ENCODE data around the gene TRMT112.

The TRMT112 gene

GRCh38 chr11:64284048-64284961, 33.1 kb downstream of the TRMT112 start, which contains the start of gene BAD:
BAD (minus strand) TSS chr11:64284665; CDS start chr11:64284368, 297 bp downstream.
- peak; percentile 86 to 96 for DNase-seq (ENCODE audit: low spot score in 2 of 2)
- peaks cover 14% of the 10 kb centered on the region for H3K4me1 ChIP-seq

DNA sequence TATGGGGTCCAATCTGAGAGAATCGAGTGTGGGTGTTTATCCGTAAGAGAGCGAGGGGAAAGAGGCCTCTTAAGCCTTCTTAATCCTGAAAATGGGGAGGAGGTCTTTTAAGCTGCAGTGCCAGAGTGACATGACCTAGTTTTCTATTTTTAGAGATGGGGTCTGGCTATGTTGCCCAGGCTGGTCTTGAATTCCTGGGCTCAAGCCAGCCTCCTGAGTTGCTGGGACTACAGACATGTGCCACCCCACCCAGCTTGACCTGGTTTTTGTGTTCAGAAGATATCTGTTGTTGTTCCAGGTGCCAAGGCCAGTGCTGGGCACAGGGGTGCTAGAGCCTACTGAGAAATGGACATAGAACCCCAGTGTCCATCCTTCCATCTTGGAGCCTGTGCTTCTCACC, 34.3 kb downstream of the TRMT112 start:
- H3K27me3 ChIP-seq (ENCODE audit: low read depth): no peaks in the 10 kb centered on the region
- in situ Hi-C loops (cut with MboI; ENCODE audit: low sequenced_read_pairs): no loop called here
- H3K9me3 ChIP-seq: peaks cover 2% of the 10 kb centered on the region; the same call in 1 of the 2 replicates
- peaks cover 9% of the 10 kb centered on the region; the same call in 1 of the 2 replicates for H3K36me3 ChIP-seq (replicated peaks)
- no peak for DNase-seq (ENCODE audit: low spot score in 2 of 2)
- no peak overlapping the region for H3K4me3 ChIP-seq
- peaks cover 14% of the 10 kb centered on the region for H3K4me1 ChIP-seq

More at GRCh38 chr11:64284048-64284961, 33.1 kb downstream of the TRMT112 start, which contains the start of gene BAD:
- in situ Hi-C loops (cut with MboI; ENCODE audit: low sequenced_read_pairs): no loop called here
- peaks cover 6% of the 10 kb centered on the region; the same call in 1 of the 2 replicates for H3K36me3 ChIP-seq (replicated peaks)
- no peaks in the 10 kb centered on the region for H3K27me3 ChIP-seq (ENCODE audit: low read depth)
- H3K4me3 ChIP-seq: peak within 1 kb of the TSS; percentile 77
- H3K9me3 ChIP-seq: peaks cover 2% of the 10 kb centered on the region; the same call in 1 of the 2 replicates

DNA sequence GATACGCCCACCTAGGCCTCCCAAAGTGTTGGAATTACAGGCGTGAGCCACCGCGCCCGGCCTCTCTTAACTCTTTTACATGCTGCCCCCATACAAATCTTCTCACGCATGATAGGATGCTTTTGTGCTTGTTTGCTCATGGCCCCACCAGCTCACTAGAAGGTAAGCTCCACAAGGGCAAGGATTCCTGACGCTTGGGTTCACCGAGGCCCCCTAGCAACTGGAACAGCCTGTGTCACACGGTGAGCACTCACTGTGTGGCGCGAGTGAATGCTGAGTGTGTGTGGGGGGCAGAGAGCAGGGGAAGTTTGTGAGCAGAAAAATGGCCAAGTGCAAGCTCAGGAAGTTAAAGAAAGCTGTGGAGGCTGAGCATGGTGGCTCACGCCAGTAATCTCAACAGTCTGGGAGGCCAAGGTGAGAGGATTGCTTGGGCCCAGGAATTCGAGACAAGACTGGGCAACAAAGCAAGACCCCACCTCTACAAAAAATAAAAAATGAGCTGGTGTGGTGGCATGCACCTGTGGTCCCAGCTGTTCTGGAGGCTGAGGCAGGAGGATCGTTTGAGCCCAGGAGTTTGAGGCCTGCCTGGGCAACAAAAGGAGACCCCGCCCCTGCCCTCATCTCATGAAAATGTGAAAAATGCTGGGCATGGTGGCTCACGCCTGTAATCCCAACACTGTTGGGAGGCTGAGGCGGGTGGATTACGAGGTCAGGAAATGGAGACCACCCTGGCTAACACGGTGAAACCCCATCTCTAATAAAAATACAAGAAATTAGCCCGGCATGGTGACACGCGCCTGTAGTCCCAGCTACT, 35.2 kb downstream of the TRMT112 start:
- no peak overlapping the region for H3K4me3 ChIP-seq
- peaks cover 17% of the 10 kb centered on the region; the same call in 1 of the 2 replicates for H3K36me3 ChIP-seq (replicated peaks)
- H3K4me1 ChIP-seq: peaks cover 14% of the 10 kb centered on the region
- peaks cover 2% of the 10 kb centered on the region; the same call in 1 of the 2 replicates for H3K9me3 ChIP-seq
- no peaks in the 10 kb centered on the region for H3K27me3 ChIP-seq (ENCODE audit: low read depth)
- in situ Hi-C loops (cut with MboI; ENCODE audit: low sequenced_read_pairs): no loop called here
- DNase-seq (ENCODE audit: low spot score in 2 of 2): no peak

- peaks cover 27% of the 10 kb centered on the region for H3K36me3 ChIP-seq (replicated peaks)
- H3K9me3 ChIP-seq: no peaks in the 10 kb centered on the region
- no peaks in the 10 kb centered on the region for H3K27me3 ChIP-seq (ENCODE audit: low read depth)
- peaks cover 3% of the 10 kb centered on the region; the same call in 1 of the 2 replicates for H3K4me1 ChIP-seq
- DNase-seq (ENCODE audit: low spot score in 2 of 2): no peak
- in situ Hi-C loops (cut with MboI; ENCODE audit: low sequenced_read_pairs): no loop called here
- no peak overlapping the region for H3K4me3 ChIP-seq
Measured at GRCh38 chr11:64278576-64279190, 38.7 kb downstream of the TRMT112 start.

GRCh38 chr11:64276653-64277431, 40.5 kb downstream of the TRMT112 start:
- no peaks in the 10 kb centered on the region for H3K9me3 ChIP-seq
- in situ Hi-C loops (cut with MboI; ENCODE audit: low sequenced_read_pairs): no loop called here
- peaks cover 28% of the 10 kb centered on the region for H3K36me3 ChIP-seq (replicated peaks)
- H3K27me3 ChIP-seq (ENCODE audit: low read depth): no peaks in the 10 kb centered on the region
- no peaks in the 10 kb centered on the region for H3K4me1 ChIP-seq
- DNase-seq (ENCODE audit: low spot score in 2 of 2): no peak
- H3K4me3 ChIP-seq: no peak overlapping the region

DNA sequence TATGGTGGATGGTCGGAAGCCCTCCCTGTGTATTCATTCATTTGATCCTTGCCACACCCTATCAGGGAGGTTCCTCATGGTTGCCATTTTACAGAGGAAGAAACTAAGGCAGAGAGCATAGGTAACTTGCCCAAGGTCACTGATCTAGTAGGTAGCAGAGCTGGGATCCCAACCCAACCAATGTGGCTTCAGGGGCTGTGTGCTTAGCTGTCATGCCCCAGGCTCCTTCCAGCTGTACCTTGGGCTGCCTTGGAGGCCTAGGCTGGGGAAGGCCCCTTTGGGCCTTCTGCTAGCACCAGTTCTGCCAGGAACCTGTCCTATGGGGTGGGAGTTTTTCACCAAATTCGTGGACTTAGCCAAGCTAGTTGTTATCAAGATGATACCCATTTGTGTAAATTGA, 41.5 kb downstream of the TRMT112 start:
- in situ Hi-C loops (cut with MboI; ENCODE audit: low sequenced_read_pairs): no loop called here
- Histone ChIP-seq H3K36me3 (replicated peaks) (peaks cover 28% of the 10 kb centered on the region), H3K4me1 (no peaks in the 10 kb centered on the region), H3K4me3 (no peak overlapping the region), H3K9me3 (no peaks in the 10 kb centered on the region), H3K27me3 (ENCODE audit: low read depth) (no peaks in the 10 kb centered on the region)
- DNase-seq (ENCODE audit: low spot score in 2 of 2): no peak

GRCh38 chr11:64275031-64275800, 42.1 kb downstream of the TRMT112 start:
- H3K4me3 ChIP-seq: no peak overlapping the region
- in situ Hi-C loops (cut with MboI; ENCODE audit: low sequenced_read_pairs): no loop called here
- H3K9me3 ChIP-seq: no peaks in the 10 kb centered on the region
- no peak for DNase-seq (ENCODE audit: low spot score in 2 of 2)
- no peaks in the 10 kb centered on the region for H3K4me1 ChIP-seq
- peaks cover 28% of the 10 kb centered on the region for H3K36me3 ChIP-seq (replicated peaks)
- H3K27me3 ChIP-seq (ENCODE audit: low read depth): no peaks in the 10 kb centered on the region

GRCh38 chr11:64269540-64270220, 47.7 kb downstream of the TRMT112 start:
- peaks cover 31% of the 10 kb centered on the region for H3K36me3 ChIP-seq (replicated peaks)
- peaks cover 4% of the 10 kb centered on the region; the same call in 1 of the 2 replicates for H3K4me1 ChIP-seq
- peak; percentile 98 for DNase-seq (ENCODE audit: low spot score in 2 of 2)
- peak overlapping the region; percentile 70 for H3K4me3 ChIP-seq
- no peaks in the 10 kb centered on the region for H3K27me3 ChIP-seq (ENCODE audit: low read depth)
- H3K9me3 ChIP-seq: no peaks in the 10 kb centered on the region
- in situ Hi-C loops (cut with MboI; ENCODE audit: low sequenced_read_pairs): loop anchor here (25.0 kb wide), 1 partner anchor 843 kb away; the partner anchor contains the start of genes FAU, MRPL49, TM7SF2 and ZNHIT2

GRCh38 chr11:64268893-64269539, 48.3 kb downstream of the TRMT112 start:
- no peaks in the 10 kb centered on the region for H3K27me3 ChIP-seq (ENCODE audit: low read depth)
- peaks cover 4% of the 10 kb centered on the region; the same call in 1 of the 2 replicates for H3K4me1 ChIP-seq
- in situ Hi-C loops (cut with MboI; ENCODE audit: low sequenced_read_pairs): loop anchor here (25.0 kb wide), 1 partner anchor 843 kb away; the partner anchor contains the start of genes FAU, MRPL49, TM7SF2 and ZNHIT2
- H3K4me3 ChIP-seq: peak overlapping the region; percentile 70
- H3K36me3 ChIP-seq (replicated peaks): peaks cover 35% of the 10 kb centered on the region
- DNase-seq (ENCODE audit: low spot score in 2 of 2): peak in 1 of 2 experiments; percentile 61
- H3K9me3 ChIP-seq: no peaks in the 10 kb centered on the region

- Histone ChIP-seq H3K4me1 (peaks cover 4% of the 10 kb centered on the region; the same call in 1 of the 2 replicates), H3K9me3 (no peaks in the 10 kb centered on the region), H3K36me3 (replicated peaks) (peaks cover 43% of the 10 kb centered on the region), H3K4me3 (peak overlapping the region; percentile 70), H3K27me3 (ENCODE audit: low read depth) (no peaks in the 10 kb centered on the region)
- in situ Hi-C loops (cut with MboI; ENCODE audit: low sequenced_read_pairs): loop anchor here (25.0 kb wide), 1 partner anchor 844 kb away; the partner anchor contains the start of genes FAU, MRPL49, TM7SF2 and ZNHIT2
- peak in 1 of 2 experiments; percentile 53 for DNase-seq (ENCODE audit: low spot score in 2 of 2)
Measured at GRCh38 chr11:64268025-64268892, 49.1 kb downstream of the TRMT112 start.
